BE2C (cell line): Measurements from ENCODE around the gene GKAP1.

Experiments
- DNase-seq: peaks from one replicate; pipeline ENCODE4 v3.0.0-alpha.2; 2020
- H3K27me3 ChIP-seq: fragments of 250-450 bp; sonication (Bioruptor Pico); 2 replicates; pipeline ENCODE4 v1.5.1; 2020; ENCODE audit warnings: mild to moderate bottlenecking
- H3K36me3 ChIP-seq: fragments of 250-450 bp; sonication (Bioruptor Pico); 2 replicates; pipeline ENCODE4 v1.5.1; 2020; ENCODE audit warnings: mild to moderate bottlenecking
- H3K4me1 ChIP-seq: fragments of 250-450 bp; sonication (Bioruptor Pico); 2 replicates; pipeline ENCODE4 v1.5.1; 2020
- H3K4me3 ChIP-seq: 2 replicates; pipeline ENCODE4 v1.5.1; 2011; ENCODE audit warnings: low read depth, low read length
- H3K9me3 ChIP-seq: fragments of 250-450 bp; sonication (Bioruptor Pico); 2 replicates; pipeline ENCODE4 v1.5.1; 2020
- CTCF ChIP-seq: IDR thresholded peaks from 2 replicates; pipeline ENCODE4 v1.5.1; 2012; ENCODE audit warnings: mild to moderate bottlenecking, low read depth, low read length

Gene GKAP1

GRCh38 chr9:83701286-83701685 lies 116.3 kb downstream of the GKAP1 start:
- TF ChIP-seq CTCF: no peak
- no peaks in the 10 kb centered on the region for H3K27me3 ChIP-seq
- DNase-seq: no peak
- no peak overlapping the region for H3K4me3 ChIP-seq
- H3K9me3 ChIP-seq: no peaks in the 10 kb centered on the region
- H3K4me1 ChIP-seq: no peaks in the 10 kb centered on the region
- H3K36me3 ChIP-seq: peaks cover 2% of the 10 kb centered on the region

- no peak for TF ChIP-seq CTCF
- no peak for DNase-seq
- no peaks in the 10 kb centered on the region for H3K4me1 ChIP-seq
Observed at GRCh38 chr9:83699615-83700014, 118.0 kb downstream of the GKAP1 start.

DNA sequence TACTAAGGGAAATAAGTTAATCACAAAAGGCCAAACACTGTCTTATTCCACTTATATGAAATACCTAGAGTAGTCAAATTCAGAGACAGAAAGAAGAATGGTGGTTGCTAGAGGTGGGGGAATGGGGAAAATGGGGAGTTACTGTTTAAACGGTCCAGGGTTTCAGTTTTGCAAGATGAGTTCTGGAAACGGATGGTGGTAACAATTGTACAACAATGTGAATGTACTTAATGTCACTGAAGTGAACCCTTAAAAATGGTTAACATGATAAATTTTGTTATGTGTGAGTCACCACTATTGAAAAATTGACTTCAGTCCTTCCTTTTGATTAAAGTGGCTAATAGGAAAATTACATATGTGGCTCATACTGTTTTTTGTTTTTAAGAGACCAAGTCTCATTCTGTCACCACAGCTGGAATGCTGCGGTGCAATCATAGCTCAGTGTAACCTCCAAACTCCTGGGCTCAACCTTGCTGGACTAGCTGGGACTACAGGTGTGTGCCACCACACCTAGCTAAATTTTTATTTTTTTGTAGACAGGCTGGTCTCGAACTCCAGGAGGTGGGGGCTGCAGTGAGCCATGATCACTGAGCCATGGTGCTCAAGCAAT lies 118.5 kb downstream of the GKAP1 start:
- no peak overlapping the region for H3K4me3 ChIP-seq
- no peak for DNase-seq
- no peaks in the 10 kb centered on the region for H3K27me3 ChIP-seq
- TF ChIP-seq CTCF: no peak
- H3K9me3 ChIP-seq: no peaks in the 10 kb centered on the region
- H3K4me1 ChIP-seq: no peaks in the 10 kb centered on the region
- H3K36me3 ChIP-seq: peaks cover 2% of the 10 kb centered on the region

More at GRCh38 chr9:83699615-83700014, 118.0 kb downstream of the GKAP1 start:
- Histone ChIP-seq H3K36me3 (peaks cover 2% of the 10 kb centered on the region), H3K27me3 (no peaks in the 10 kb centered on the region), H3K9me3 (no peaks in the 10 kb centered on the region), H3K4me3 (no peak overlapping the region)

DNA sequence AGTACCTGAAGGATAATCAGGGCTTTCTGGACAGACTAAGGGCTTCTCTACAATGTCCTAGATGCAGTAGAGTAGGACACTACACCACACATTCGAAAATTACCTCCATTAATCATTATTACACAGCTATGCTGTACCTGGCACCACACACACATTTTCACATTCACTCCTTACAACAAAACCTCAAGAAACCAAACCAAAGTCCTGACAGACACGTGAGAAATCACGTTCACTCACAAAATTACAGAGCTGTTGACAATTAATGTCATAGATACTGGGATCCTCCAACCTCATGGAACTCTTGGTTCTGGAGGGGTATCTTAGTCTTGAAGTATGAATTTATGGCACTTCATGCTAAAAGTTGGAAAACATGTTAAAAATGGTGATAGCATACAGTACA lies 126.1 kb downstream of the GKAP1 start:
- Histone ChIP-seq H3K36me3 (no peaks in the 10 kb centered on the region; the same call in 1 of the 2 replicates), H3K27me3 (no peaks in the 10 kb centered on the region), H3K4me3 (no peak overlapping the region), H3K9me3 (no peaks in the 10 kb centered on the region), H3K4me1 (no peaks in the 10 kb centered on the region)
- DNase-seq: no peak
- no peak for TF ChIP-seq CTCF
